SK-N-SH (cell line): Measurements from ENCODE around the gene LIPM. TPM values are rescaled to one million over a fixed set of nuclear protein-coding genes. Genes with fewer than 3 reads are reported as not detected.

ENCODE experiments used
- CTCF ChIA-PET: fragments of 300-600, 350-600 bp; formaldehyde crosslinking; extraction: SDS; loops from one replicate; lab custom pipeline; 2021; lab: Yijun Ruan, JAX
- POLR2A ChIA-PET: fragments of 350-600 bp; sonication (Branson Sonifier 250); formaldehyde crosslinking; extraction: SDS; loops from one replicate; lab custom pipeline; 2020; ENCODE audit warnings: antibody characterized with exemption, inconsistent platforms; lab: Yijun Ruan, JAX
- DNase-seq: peaks from one replicate; pipeline ENCODE4 v3.0.0; 2012
- H2AFZ ChIP-seq: fragments of 200-600 bp; sonication (generic); 2 replicates; pipeline ENCODE4 v1.8.1; 2016; ENCODE audit warnings: antibody characterized with exemption, mild to moderate bottlenecking, low read depth
- H3F3A ChIP-seq: fragments of 200-600 bp; sonication (generic); replicated peaks from 2 replicates; pipeline ENCODE3; 2016; ENCODE audit warnings: antibody characterized with exemption, mild to moderate bottlenecking; ENCODE audit not compliant: insufficient read depth
- H3K27ac ChIP-seq, 2 experiments: fragments of 200-500 bp in 1 of 2; fragments of 200-600 bp in 1 of 2; sonication (Bioruptor generic) in 1 of 2; sonication (generic), shearing (Covaris generic) in 1 of 2; 2 replicates each; pipeline versions ENCODE4 v1.5.1 to v1.6.1; 2014 to 2016; ENCODE audit warnings: low read depth in 2 of 2, inconsistent platforms in 1 of 2, low read length in 1 of 2, mild to moderate bottlenecking in 1 of 2, mixed read lengths in 1 of 2
- H3K27me3 ChIP-seq: fragments of 200-600 bp; sonication (generic), shearing (Covaris generic); 2 replicates; pipeline ENCODE4 v1.6.1; 2016; ENCODE audit warnings: mixed run types; ENCODE audit not compliant: insufficient read depth
- H3K36me3 ChIP-seq, 2 experiments: fragments of 200-500 bp in 1 of 2; fragments of 200-600 bp in 1 of 2; sonication (Bioruptor generic) in 1 of 2; sonication (generic) in 1 of 2; replicated peaks in 1 of 2; 2 replicates each; pipeline versions ENCODE3 to v1.5.1; 2014 to 2016; ENCODE audit warnings: low read length in 1 of 2, mild to moderate bottlenecking in 1 of 2; ENCODE audit not compliant: insufficient read depth in 2 of 2, control insufficient read depth in 1 of 2
- H3K4me1 ChIP-seq, 2 experiments: fragments of 200-500 bp in 1 of 2; fragments of 200-600 bp in 1 of 2; sonication (Bioruptor generic) in 1 of 2; sonication (generic), shearing (Covaris generic) in 1 of 2; 2 replicates each; pipeline versions ENCODE4 v1.5.1 to v1.6.1; 2014 to 2016; ENCODE audit warnings: low read depth in 1 of 2, low read length in 1 of 2, mixed run types in 1 of 2; ENCODE audit not compliant: insufficient read depth in 2 of 2, control insufficient read depth in 1 of 2
- H3K4me2 ChIP-seq: fragments of 200-600 bp; sonication (generic), shearing (Covaris generic); 2 replicates; pipeline ENCODE4 v1.6.1; 2017; ENCODE audit warnings: mixed run types
- H3K4me3 ChIP-seq, 2 experiments: fragments of 200-500 bp in 1 of 2; fragments of 200-600 bp in 1 of 2; sonication (Bioruptor generic) in 1 of 2; sonication (generic), shearing (Covaris generic) in 1 of 2; 2 replicates each; pipeline versions ENCODE4 v1.5.1 to v1.8.1; 2014 to 2016; ENCODE audit warnings: low read depth in 2 of 2, inconsistent platforms in 1 of 2, low read length in 1 of 2, mild to moderate bottlenecking in 1 of 2, mixed read lengths in 1 of 2, moderate library complexity in 1 of 2
- H3K79me2 ChIP-seq: fragments of 200-600 bp; sonication (generic); 2 replicates; pipeline ENCODE4 v1.8.1; 2017; ENCODE audit warnings: mild to moderate bottlenecking; ENCODE audit not compliant: insufficient read depth
- H3K9ac ChIP-seq: fragments of 200-600 bp; sonication (generic); 2 replicates; pipeline ENCODE4 v1.6.1; 2017; ENCODE audit warnings: mixed run types
- H3K9me2 ChIP-seq: fragments of 200-600 bp; sonication (generic); 2 replicates; pipeline ENCODE4 v1.6.1; 2017; ENCODE audit warnings: mixed run types
- H3K9me3 ChIP-seq: fragments of 200-600 bp; sonication (generic); 2 replicates; pipeline ENCODE4 v1.6.1; 2017; ENCODE audit warnings: mixed run types, mild to moderate bottlenecking, moderate library complexity
- H4K20me1 ChIP-seq: fragments of 200-600 bp; sonication (generic); 2 replicates; pipeline ENCODE4 v1.6.1; 2017; ENCODE audit warnings: mild to moderate bottlenecking, mixed run types; ENCODE audit not compliant: insufficient read depth
- CTCF ChIP-seq: fragments of 200-600 bp; sonication (generic); IDR thresholded peaks from 2 replicates; pipeline ENCODE4 v1.6.1; 2017; ENCODE audit warnings: antibody characterized with exemption, mild to moderate bottlenecking, moderate library complexity
- EP300 ChIP-seq, 2 experiments: IDR thresholded peaks; 2 replicates each; pipeline versions ENCODE4 v1.4.0 to v1.6.1; 2012; ENCODE audit warnings: borderline replicate concordance in 1 of 2, low read depth in 1 of 2, low read length in 1 of 2
- GABPA ChIP-seq: IDR thresholded peaks from 2 replicates; pipeline ENCODE4 v1.4.0; 2012; ENCODE audit warnings: low read depth, mild to moderate bottlenecking
- JUND ChIP-seq: IDR thresholded peaks from 2 replicates; pipeline ENCODE4 v1.4.0; 2012
- PBX3 ChIP-seq: IDR thresholded peaks from 2 replicates; pipeline ENCODE4; 2012
- RAD21 ChIP-seq: IDR thresholded peaks from 2 replicates; pipeline ENCODE4 v1.6.1; 2012; ENCODE audit warnings: mild to moderate bottlenecking, low read length
- RFX5 ChIP-seq: IDR thresholded peaks from 2 replicates; pipeline ENCODE4 v1.6.1; 2012; ENCODE audit warnings: mild to moderate bottlenecking, improper control_type of control experiment, low read length
- TAF1 ChIP-seq: IDR thresholded peaks from 2 replicates; pipeline ENCODE4 v1.6.1; 2012; ENCODE audit warnings: low read depth, mild to moderate bottlenecking, low read length, moderate library complexity, borderline replicate concordance
- TCF12 ChIP-seq: IDR thresholded peaks from 2 replicates; pipeline ENCODE4 v1.4.0; 2012
- WGBS: methylation state at CpG from one replicate; pipeline ENCODE4 v1.1.6; 2017; ENCODE audit warnings: low lambda C conversion rate; 5-methylcytosine and 5-hydroxymethylcytosine counted together
- polyA plus RNA-seq, 3 experiments: library from polyadenylated mRNA; depleted of rRNA; stranded (reverse); fragments of >200 nt; gene quantifications; 2 replicates each; pipeline ENCODE4 v1.2.3, GENCODE V29; 2012

Gene LIPM
- polyA plus RNA-seq, 1 of the 3 experiments (the other 2 are of a cell fraction) = not detected

GRCh38 chr10:88861036-88861435 lies 58.5 kb downstream of the LIPM start:
- no peaks in the 10 kb centered on the region for H3K27me3 ChIP-seq
- H3K36me3 ChIP-seq = no peaks in the 10 kb centered on the region
- H3F3A ChIP-seq = peaks cover 2% of the 10 kb centered on the region
- H3K4me1 ChIP-seq = no peaks in the 10 kb centered on the region
- ChIA-PET POLR2A (no interaction called here), CTCF (interaction anchor here (0.7 to 2.0 kb wide), 4 partner anchors 10 to 296 kb away, joined by 3 to 6 read pairs (median 3); partner anchors contain the start of gene ANKRD22)
- H3K27ac ChIP-seq = no peak overlapping the region
- H3K4me2 ChIP-seq = no peak overlapping the region
- TF ChIP-seq GABPA = no peak
- no peak for TF ChIP-seq RAD21
- TF ChIP-seq TCF12 = no peak
- H3K9me2 ChIP-seq = no peaks in the 10 kb centered on the region
- WGBS = 95% methylated on average over 1 of the region's 1 CpG
- H3K79me2 ChIP-seq = no peaks in the 10 kb centered on the region
- no peak overlapping the region for H3K4me3 ChIP-seq
- H3K9me3 ChIP-seq = no peaks in the 10 kb centered on the region
- DNase-seq = no peak
- H3K9ac ChIP-seq = no peak overlapping the region
- no peak overlapping the region for H2AFZ ChIP-seq
- H4K20me1 ChIP-seq = no peaks in the 10 kb centered on the region

GRCh38 chr10:88865281-88865876 lies 62.8 kb downstream of the LIPM start:
- no peaks in the 10 kb centered on the region for H3K9me2 ChIP-seq
- TF ChIP-seq EP300 (IDR thresholded peaks at IDR 0.05; ENCODE audit: borderline replicate concordance in 1 of 2, low read depth in 1 of 2, low read length in 1 of 2) (no peak), PBX3 (no peak), RFX5 (no peak), CTCF (peak; percentile 37), JUND (no peak), RAD21 (peak; percentile 24; the same call in 1 of the 2 replicates), TAF1 (no peak)
- no peak overlapping the region for H3K4me2 ChIP-seq
- H3K27me3 ChIP-seq = no peaks in the 10 kb centered on the region
- H4K20me1 ChIP-seq = no peaks in the 10 kb centered on the region
- H3K27ac ChIP-seq = no peak overlapping the region
- H3K4me3 ChIP-seq = no peak overlapping the region
- no peaks in the 10 kb centered on the region; a peak in 1 of 4 replicates for H3K4me1 ChIP-seq
- H3K9ac ChIP-seq = no peak overlapping the region
- no peak overlapping the region for H2AFZ ChIP-seq
- no peaks in the 10 kb centered on the region for H3K36me3 ChIP-seq
- 90% methylated on average over 4 of the region's 4 CpGs for WGBS
- no peaks in the 10 kb centered on the region for H3K9me3 ChIP-seq
- no peaks in the 10 kb centered on the region for H3K79me2 ChIP-seq
- DNase-seq = no peak
- H3F3A ChIP-seq = no peaks in the 10 kb centered on the region
- CTCF ChIA-PET = interaction anchor here (0.6 to 2.2 kb wide), 3 partner anchors 10 to 69 kb away, joined by 3 to 11 read pairs (median 4); no protein-coding TSS in a partner anchor
- POLR2A ChIA-PET = no interaction called here
